GM11168 (cell line): ENCODE results near the gene KRT81.
"Not testable (repeated sequence)": the region's sequence is repeated elsewhere in the genome, so short reads cannot be mapped to it uniquely, and the experiment has no call there.

Source experiments
- in situ Hi-C: fragments of 300-500 bp; cut with MboI; formaldehyde crosslinking; loops from one replicate; pipeline ENCODE4 v1.12.0; 2022; ENCODE audit warnings: low sequenced_read_pairs; ENCODE audit not compliant: unreplicated experiment

KRT81 gene

GRCh38 chr12:52318241-52318990 is 27.1 kb upstream of the KRT81 start:
- in situ Hi-C loops = no loop called here

GRCh38 chr12:52317468-52318052 is 26.2 kb upstream of the KRT81 start:
- in situ Hi-C loops = no loop called here

- in situ Hi-C loops = no loop called here
Observed at GRCh38 chr12:52316701-52317100, 25.4 kb upstream of the KRT81 start.

- in situ Hi-C loops = no loop called here
Observed at GRCh38 chr12:52316290-52316689, 25.0 kb upstream of the KRT81 start.

GRCh38 chr12:52315721-52316120 is 24.4 kb upstream of the KRT81 start:
- in situ Hi-C loops = not testable (repeated sequence)

GRCh38 chr12:52314511-52314910 is 23.2 kb upstream of the KRT81 start:
- in situ Hi-C loops = no loop called here

GRCh38 chr12:52313926-52314325 is 22.6 kb upstream of the KRT81 start:
- in situ Hi-C loops = no loop called here

GRCh38 chr12:52313461-52313860 is 22.1 kb upstream of the KRT81 start:
- in situ Hi-C loops = no loop called here

GRCh38 chr12:52312086-52312485 is 20.8 kb upstream of the KRT81 start:
- in situ Hi-C loops = no loop called here

- in situ Hi-C loops = no loop called here
Observed at GRCh38 chr12:52311285-52311648, 19.9 kb upstream of the KRT81 start.

- in situ Hi-C loops = no loop called here
Observed at GRCh38 chr12:52310622-52311284, 19.4 kb upstream of the KRT81 start.

GRCh38 chr12:52308806-52309425 is 17.6 kb upstream of the KRT81 start:
- in situ Hi-C loops = no loop called here

GRCh38 chr12:52307836-52308805 is 16.8 kb upstream of the KRT81 start:
- in situ Hi-C loops = no loop called here

- in situ Hi-C loops = no loop called here
Observed at GRCh38 chr12:52306731-52307130, 15.4 kb upstream of the KRT81 start.

GRCh38 chr12:52305921-52306705 is 14.8 kb upstream of the KRT81 start:
- in situ Hi-C loops = no loop called here

GRCh38 chr12:52304941-52305411 is 13.6 kb upstream of the KRT81 start:
- in situ Hi-C loops = not testable (repeated sequence)

GRCh38 chr12:52302242-52302914 is 11.0 kb upstream of the KRT81 start:
- in situ Hi-C loops = not testable (repeated sequence)

- in situ Hi-C loops = not testable (repeated sequence)
Observed at GRCh38 chr12:52301721-52302120, 10.4 kb upstream of the KRT81 start.
